Measurements from ENCODE around the gene ANKK1.

- TF ChIP-seq POLR2A (IDR thresholded peaks at IDR 0.05; ENCODE audit: extremely low read depth, insufficient read length) = no peak
- TF ChIP-seq, protein P1, sequence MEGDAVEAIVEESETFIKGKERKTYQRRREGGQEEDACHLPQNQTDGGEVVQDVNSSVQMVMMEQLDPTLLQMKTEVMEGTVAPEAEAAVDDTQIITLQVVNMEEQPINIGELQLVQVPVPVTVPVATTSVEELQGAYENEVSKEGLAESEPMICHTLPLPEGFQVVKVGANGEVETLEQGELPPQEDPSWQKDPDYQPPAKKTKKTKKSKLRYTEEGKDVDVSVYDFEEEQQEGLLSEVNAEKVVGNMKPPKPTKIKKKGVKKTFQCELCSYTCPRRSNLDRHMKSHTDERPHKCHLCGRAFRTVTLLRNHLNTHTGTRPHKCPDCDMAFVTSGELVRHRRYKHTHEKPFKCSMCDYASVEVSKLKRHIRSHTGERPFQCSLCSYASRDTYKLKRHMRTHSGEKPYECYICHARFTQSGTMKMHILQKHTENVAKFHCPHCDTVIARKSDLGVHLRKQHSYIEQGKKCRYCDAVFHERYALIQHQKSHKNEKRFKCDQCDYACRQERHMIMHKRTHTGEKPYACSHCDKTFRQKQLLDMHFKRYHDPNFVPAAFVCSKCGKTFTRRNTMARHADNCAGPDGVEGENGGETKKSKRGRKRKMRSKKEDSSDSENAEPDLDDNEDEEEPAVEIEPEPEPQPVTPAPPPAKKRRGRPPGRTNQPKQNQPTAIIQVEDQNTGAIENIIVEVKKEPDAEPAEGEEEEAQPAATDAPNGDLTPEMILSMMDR (IDR thresholded peaks at IDR 0.05; ENCODE audit: low read depth, low read length) = no peak
Observed at GRCh38 chr11:113375402-113375801, 12.2 kb upstream of the ANKK1 start.

Measured in NB4 (cell line).